A549 (cell line): ENCODE data around the gene SLC1A3. TPM values are rescaled to one million over a fixed set of nuclear protein-coding genes. Genes with fewer than 3 reads are reported as not detected.
"Not testable (repeated sequence)": the region's sequence is repeated elsewhere in the genome, so short reads cannot be mapped to it uniquely, and the experiment has no call there.

Experiments
- ATAC-seq, 2 experiments: fragments of 200-7000 bp in 1 of 2; fragments of >200 bp in 1 of 2; cut with Nextera tagmentation in 1 of 2; cut with Tn5 transposase in 1 of 2; 3 replicates each; pipeline versions ENCODE4 v1.8.0 to v1.9.1; 2018 to 2020; ENCODE audit warnings: mild to moderate bottlenecking in 1 of 2, moderate library complexity in 1 of 2
- CTCF ChIA-PET: fragments of 300-600 bp; sonication (Branson Sonifier 250); formaldehyde crosslinking; extraction: SDS; loops from one replicate; lab custom pipeline; 2021; ENCODE audit warnings: antibody characterized with exemption, inconsistent platforms; lab: Yijun Ruan, JAX
- POLR2A ChIA-PET: fragments of 350-600 bp; formaldehyde crosslinking; extraction: SDS; loops from one replicate; lab custom pipeline; 2021; ENCODE audit warnings: antibody characterized with exemption, inconsistent platforms; lab: Yijun Ruan, JAX
- DNase-seq, 2 experiments: peaks; one replicate each; pipeline versions ENCODE4 v3.0.0 to v3.0.0-alpha.2; 2011 to 2016; ENCODE audit warnings: low read depth in 1 of 2, low spot score in 1 of 2
- FAIRE-seq: peaks from 2 replicates; lab custom pipeline; 2011; peaks lifted over from hg19 to GRCh38; lab: Jason Lieb, UNC
- H3K27ac ChIP-seq, 2 experiments: fragments of >200 bp; sonication (Bioruptor Twin); formaldehyde crosslinking; 3 replicates each; pipeline ENCODE4 v1.5.1; 2016 to 2017
- H3K4me1 ChIP-seq: fragments of >200 bp; sonication (Bioruptor Twin); formaldehyde crosslinking; 3 replicates; pipeline ENCODE4 v1.6.1; 2016
- H3K4me2 ChIP-seq: fragments of >200 bp; sonication (Bioruptor Twin); formaldehyde crosslinking; 3 replicates; pipeline ENCODE4 v1.6.1; 2016
- H3K4me3 ChIP-seq: fragments of >200 bp; sonication (Bioruptor Twin); formaldehyde crosslinking; 3 replicates; pipeline ENCODE4 v1.5.1; 2016
- H3K9me3 ChIP-seq: fragments of >200 bp; sonication (Bioruptor Twin); formaldehyde crosslinking; 3 replicates; pipeline ENCODE4 v1.6.1; 2016
- ATOH8 ChIP-seq: fragments of 250-450 bp; sonication (Bioruptor Pico); IDR thresholded peaks from 2 replicates; pipeline ENCODE4 v1.5.0; 2020; ENCODE audit warnings: low read depth, mild to moderate bottlenecking, moderate library complexity
- CHD2 ChIP-seq: fragments of 150-350 bp; IDR thresholded peaks from 2 replicates; pipeline ENCODE4 v1.6.1; 2014; ENCODE audit warnings: low read length; ENCODE audit not compliant: partially characterized antibody
- EHF ChIP-seq: fragments of 250-450 bp; sonication (Bioruptor Pico); IDR thresholded peaks from 2 replicates; pipeline ENCODE4 v1.5.0; 2020; ENCODE audit warnings: mild to moderate bottlenecking
- EP300 ChIP-seq, 2 experiments: fragments of >200 bp; sonication (Bioruptor Twin); formaldehyde crosslinking; IDR thresholded peaks; 2 replicates in 1 of 2; 3 replicates in 1 of 2; pipeline ENCODE4 v1.6.1; 2016 to 2017
- ESRRA ChIP-seq: fragments of 150-350 bp; IDR thresholded peaks from 2 replicates; pipeline ENCODE4 v1.6.1; 2014; ENCODE audit warnings: mild to moderate bottlenecking, low read length, borderline replicate concordance
- HDAC2 ChIP-seq: fragments of 200-600 bp; sonication (generic); IDR thresholded peaks from 2 replicates; pipeline ENCODE4 v1.6.1; 2016
- HES2 ChIP-seq: fragments of >200 bp; sonication (Bioruptor Twin); formaldehyde crosslinking; IDR thresholded peaks from 2 replicates; pipeline ENCODE4 v1.6.1; 2016
- HEYL ChIP-seq: fragments of 250-450 bp; sonication (Bioruptor Pico); IDR thresholded peaks from 2 replicates; pipeline ENCODE4 v1.8.0; 2021; ENCODE audit warnings: mild to moderate bottlenecking, moderate library complexity
- HMGXB4 ChIP-seq: fragments of 250-450 bp; sonication (Bioruptor Pico); IDR thresholded peaks from 2 replicates; pipeline ENCODE4 v1.5.0; 2021; ENCODE audit warnings: mild to moderate bottlenecking, moderate library complexity, borderline replicate concordance
- KDM1A ChIP-seq: fragments of 200-600 bp; sonication (generic); IDR thresholded peaks from 2 replicates; pipeline ENCODE4 v1.6.1; 2016; ENCODE audit warnings: low read depth, mild to moderate bottlenecking
- KDM5A ChIP-seq: fragments of 200-600 bp; sonication (generic); IDR thresholded peaks from 2 replicates; pipeline ENCODE4 v1.6.1; 2016; ENCODE audit warnings: antibody characterized with exemption, mild to moderate bottlenecking
- MAFK ChIP-seq: fragments of 450-650 bp; IDR thresholded peaks from 2 replicates; pipeline ENCODE4 v1.6.1; 2014; ENCODE audit not compliant: partially characterized antibody
- MAX ChIP-seq: IDR thresholded peaks from 2 replicates; pipeline ENCODE4 v1.6.1; 2012
- MYC ChIP-seq: IDR thresholded peaks from 2 replicates; pipeline ENCODE4 v1.6.1; 2012; ENCODE audit warnings: mild to moderate bottlenecking, inconsistent platforms, low read length, improper control_type of control experiment, borderline replicate concordance
- NFE2L2 ChIP-seq: fragments of 150-350 bp; conservative IDR thresholded peaks from 2 replicates; pipeline ENCODE4 v1.6.1; 2014; ENCODE audit warnings: low read length
- PBX3 ChIP-seq: IDR thresholded peaks from 2 replicates; pipeline ENCODE4 v1.6.1; 2012
- POLR2A ChIP-seq: IDR thresholded peaks from 2 replicates; pipeline ENCODE4 v1.6.1; 2012; ENCODE audit warnings: mild to moderate bottlenecking, low read length
- RARB ChIP-seq: fragments of 250-450 bp; sonication (Bioruptor Pico); IDR thresholded peaks from 2 replicates; pipeline ENCODE4 v1.8.0; 2021; ENCODE audit warnings: mild to moderate bottlenecking, moderate library complexity
- REST ChIP-seq: fragments of 200-600 bp; sonication (generic); IDR thresholded peaks from 2 replicates; pipeline ENCODE4 v1.6.1; 2016; ENCODE audit warnings: antibody characterized with exemption, mild to moderate bottlenecking, moderate library complexity
- SREBF2 ChIP-seq: fragments of 450-650 bp; IDR thresholded peaks from 2 replicates; pipeline ENCODE4 v1.6.1; 2014; ENCODE audit warnings: mild to moderate bottlenecking, moderate library complexity
- TP53 ChIP-seq: fragments of 250-450 bp; sonication (Bioruptor Pico); IDR thresholded peaks from 2 replicates; pipeline ENCODE4 v1.5.0; 2021; ENCODE audit warnings: mild to moderate bottlenecking, moderate library complexity
- USF2 ChIP-seq: fragments of 450-650 bp; IDR thresholded peaks from 2 replicates; pipeline ENCODE4 v1.6.1; 2014; ENCODE audit warnings: antibody characterized with exemption
- ZC3H11A ChIP-seq: fragments of 450-650 bp; IDR thresholded peaks from 2 replicates; pipeline ENCODE4 v1.6.1; 2014; ENCODE audit warnings: antibody characterized with exemption, mild to moderate bottlenecking
- ZNF302 ChIP-seq: fragments of 250-450 bp; sonication (Bioruptor Pico); IDR thresholded peaks from 2 replicates; pipeline ENCODE4 v1.9.0; 2021; ENCODE audit warnings: inconsistent platforms, mild to moderate bottlenecking, moderate library complexity
- WGBS: methylation state at CpG from one replicate; pipeline ENCODE4 v1.1.6; 2017; ENCODE audit errors: missing lambda C conversion rate; 5-methylcytosine and 5-hydroxymethylcytosine counted together
- polyA plus RNA-seq, 4 experiments: library from polyadenylated mRNA; depleted of rRNA in 3 of 4; stranded (reverse); fragments of >200 nt; fragmentation: RNase III in 1 of 4; extraction: RNeasy Plus Mini Kit Qiagen cat#74134 plus additional on column Dnase treatment in 1 of 4; gene quantifications; 2 replicates in 3 of 4; 3 replicates in 1 of 4; pipeline ENCODE4 v1.2.3, GENCODE V29; 2011 to 2017

Gene SLC1A3
- polyA plus RNA-seq, 2 of the 4 experiments (the other 2 are of a cell fraction) = not detected

GRCh38 chr5:36643841-36644240 lies 37.4 kb downstream of the SLC1A3 start:
- H3K9me3 ChIP-seq, H3K4me3 ChIP-seq, DNase-seq, ATAC-seq, H3K4me2 ChIP-seq, H3K4me1 ChIP-seq, FAIRE-seq, H3K27ac ChIP-seq, POLR2A ChIA-PET, CTCF ChIA-PET: not testable (repeated sequence)
- 18% methylated on average over 5 of the region's 5 CpGs for WGBS
- TF ChIP-seq ZC3H11A = 0 out of 2 replicates have a peak, but pooled peaks have one; percentile 16

- FAIRE-seq = no peak
- Histone ChIP-seq H3K27ac (no peak overlapping the region), H3K4me2 (no peak overlapping the region), H3K4me3 (no peak overlapping the region), H3K4me1 (no peaks in the 10 kb centered on the region), H3K9me3 (no peaks in the 10 kb centered on the region)
- ATAC-seq = no peak
- DNase-seq = no peak
- POLR2A ChIA-PET = no interaction called here
- CTCF ChIA-PET = no interaction called here
- TF ChIP-seq HEYL (CRISPR knock-in tag) (no peak), KDM5A (no peak), KDM1A (no peak), NFE2L2 (no peak), MAFK (no peak), TP53 (no peak), EHF (no peak), MYC (no peak), ATOH8 (CRISPR knock-in tag) (no peak), ZNF302 (CRISPR knock-in tag) (no peak), MAX (no peak), RARB (CRISPR knock-in tag) (no peak)
- 62% methylated on average over 3 of the region's 3 CpGs for WGBS
These were observed 38.3 kb downstream of the SLC1A3 start for GRCh38 chr5:36644727-36645126.

GRCh38 chr5:36646100-36646499 lies 39.7 kb downstream of the SLC1A3 start:
- Histone ChIP-seq H3K9me3 (no peaks in the 10 kb centered on the region), H3K4me3 (no peak overlapping the region), H3K4me1 (no peaks in the 10 kb centered on the region), H3K27ac (no peak overlapping the region), H3K4me2 (no peak overlapping the region)
- no peak for FAIRE-seq
- ChIA-PET POLR2A (no interaction called here), CTCF (no interaction called here)
- WGBS = 18% methylated on average over 3 of the region's 3 CpGs
- ATAC-seq = no peak
- DNase-seq = no peak
- TF ChIP-seq PBX3 (no peak), ESRRA (no peak), HMGXB4 (CRISPR knock-in tag) (no peak), HDAC2 (no peak), KDM1A (no peak), SREBF2 (no peak), HES2 (no peak), EP300 (IDR thresholded peaks at IDR 0.05) (no peak), REST (no peak), POLR2A (no peak), USF2 (no peak), MAFK (no peak), CHD2 (no peak)
